PC-9 (cell line): ENCODE data around the gene COL4A1.

Experiments
- EZH2 ChIP-seq: fragments of 200-600 bp; sonication (generic); IDR thresholded peaks from 2 replicates; pipeline ENCODE4 v1.8.0; 2017; ENCODE audit warnings: antibody characterized with exemption, low read depth
- TF ChIP-seq, protein P1 (sequence below): fragments of 200-600 bp; sonication (generic); conservative IDR thresholded peaks from 2 replicates; pipeline ENCODE4 v1.6.1; 2017; ENCODE audit warnings: mixed run types, antibody characterized with exemption, mild to moderate bottlenecking, moderate library complexity

- TF ChIP-seq, protein P1, sequence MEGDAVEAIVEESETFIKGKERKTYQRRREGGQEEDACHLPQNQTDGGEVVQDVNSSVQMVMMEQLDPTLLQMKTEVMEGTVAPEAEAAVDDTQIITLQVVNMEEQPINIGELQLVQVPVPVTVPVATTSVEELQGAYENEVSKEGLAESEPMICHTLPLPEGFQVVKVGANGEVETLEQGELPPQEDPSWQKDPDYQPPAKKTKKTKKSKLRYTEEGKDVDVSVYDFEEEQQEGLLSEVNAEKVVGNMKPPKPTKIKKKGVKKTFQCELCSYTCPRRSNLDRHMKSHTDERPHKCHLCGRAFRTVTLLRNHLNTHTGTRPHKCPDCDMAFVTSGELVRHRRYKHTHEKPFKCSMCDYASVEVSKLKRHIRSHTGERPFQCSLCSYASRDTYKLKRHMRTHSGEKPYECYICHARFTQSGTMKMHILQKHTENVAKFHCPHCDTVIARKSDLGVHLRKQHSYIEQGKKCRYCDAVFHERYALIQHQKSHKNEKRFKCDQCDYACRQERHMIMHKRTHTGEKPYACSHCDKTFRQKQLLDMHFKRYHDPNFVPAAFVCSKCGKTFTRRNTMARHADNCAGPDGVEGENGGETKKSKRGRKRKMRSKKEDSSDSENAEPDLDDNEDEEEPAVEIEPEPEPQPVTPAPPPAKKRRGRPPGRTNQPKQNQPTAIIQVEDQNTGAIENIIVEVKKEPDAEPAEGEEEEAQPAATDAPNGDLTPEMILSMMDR = no peak
- TF ChIP-seq EZH2 = no peak
Measured at GRCh38 chr13:110293649-110294048, 13.3 kb downstream of the COL4A1 start.
